ENCODE measurements around the gene MICAL3.

Gene MICAL3

GRCh38 chr22:17830043-17830961 lies 194.1 kb downstream of the MICAL3 start:
- in situ Hi-C loops (cut with MboI; ENCODE audit: low sequenced_read_pairs) = loop anchor here (10.0 kb wide), 3 partner anchors 56 to 234 kb away; partner anchors contain the start of genes BID and MICAL3

- in situ Hi-C loops (cut with MboI; ENCODE audit: low sequenced_read_pairs) = loop anchor here (10.0 kb wide), 3 partner anchors 55 to 235 kb away; partner anchors contain the start of genes BID and MICAL3
Measured at GRCh38 chr22:17829695-17830042, 194.7 kb downstream of the MICAL3 start.

- in situ Hi-C loops (cut with MboI; ENCODE audit: low sequenced_read_pairs) = no loop called here
Measured at GRCh38 chr22:17828502-17829080, 195.8 kb downstream of the MICAL3 start.

GRCh38 chr22:17827466-17827865 lies 196.9 kb downstream of the MICAL3 start:
- in situ Hi-C loops (cut with MboI; ENCODE audit: low sequenced_read_pairs) = no loop called here

- in situ Hi-C loops (cut with MboI; ENCODE audit: low sequenced_read_pairs) = no loop called here
Measured at GRCh38 chr22:17825876-17826550, 198.3 kb downstream of the MICAL3 start.

- in situ Hi-C loops (cut with MboI; ENCODE audit: low sequenced_read_pairs) = no loop called here
Measured at GRCh38 chr22:17824457-17824856, 199.9 kb downstream of the MICAL3 start.

- in situ Hi-C loops (cut with MboI; ENCODE audit: low sequenced_read_pairs) = no loop called here
Measured at GRCh38 chr22:17823964-17824363, 200.4 kb downstream of the MICAL3 start.

- in situ Hi-C loops (cut with MboI; ENCODE audit: low sequenced_read_pairs) = no loop called here
Measured at GRCh38 chr22:17823226-17823625, 201.1 kb downstream of the MICAL3 start.

- in situ Hi-C loops (cut with MboI; ENCODE audit: low sequenced_read_pairs) = no loop called here
Measured at GRCh38 chr22:17822087-17822486, 202.3 kb downstream of the MICAL3 start.

- in situ Hi-C loops (cut with MboI; ENCODE audit: low sequenced_read_pairs) = no loop called here
Measured at GRCh38 chr22:17820879-17821439, 203.4 kb downstream of the MICAL3 start.

GRCh38 chr22:17818649-17819048 lies 205.7 kb downstream of the MICAL3 start:
- in situ Hi-C loops (cut with MboI; ENCODE audit: low sequenced_read_pairs) = no loop called here

- in situ Hi-C loops (cut with MboI; ENCODE audit: low sequenced_read_pairs) = no loop called here
Measured at GRCh38 chr22:17818180-17818579, 206.2 kb downstream of the MICAL3 start.

- in situ Hi-C loops (cut with MboI; ENCODE audit: low sequenced_read_pairs) = no loop called here
Measured at GRCh38 chr22:17817511-17818065, 206.8 kb downstream of the MICAL3 start.

- in situ Hi-C loops (cut with MboI; ENCODE audit: low sequenced_read_pairs) = no loop called here
Measured at GRCh38 chr22:17817079-17817478, 207.3 kb downstream of the MICAL3 start.

GRCh38 chr22:17816649-17817048 lies 207.7 kb downstream of the MICAL3 start:
- in situ Hi-C loops (cut with MboI; ENCODE audit: low sequenced_read_pairs) = no loop called here

GRCh38 chr22:17815703-17816254 lies 208.6 kb downstream of the MICAL3 start:
- in situ Hi-C loops (cut with MboI; ENCODE audit: low sequenced_read_pairs) = no loop called here

- in situ Hi-C loops (cut with MboI; ENCODE audit: low sequenced_read_pairs) = no loop called here
Measured at GRCh38 chr22:17814830-17815229, 209.5 kb downstream of the MICAL3 start.

GRCh38 chr22:17814084-17814483 lies 210.3 kb downstream of the MICAL3 start:
- in situ Hi-C loops (cut with MboI; ENCODE audit: low sequenced_read_pairs) = no loop called here

- in situ Hi-C loops (cut with MboI; ENCODE audit: low sequenced_read_pairs) = no loop called here
Measured at GRCh38 chr22:17811119-17811518, 213.2 kb downstream of the MICAL3 start.

- in situ Hi-C loops (cut with MboI; ENCODE audit: low sequenced_read_pairs) = no loop called here
Measured at GRCh38 chr22:17810570-17811116, 213.7 kb downstream of the MICAL3 start.
